22Rv1 (cell line): ENCODE data around the gene MPC1L.

ENCODE experiments used
- ZFX ChIP-seq: fragments of 450-650 bp; IDR thresholded peaks from 2 replicates; pipeline ENCODE4 v1.6.1; 2017; ENCODE audit warnings: antibody characterized with exemption, borderline replicate concordance
- TF ChIP-seq, protein P1 (sequence below): fragments of 450-650 bp; IDR thresholded peaks from 2 replicates; pipeline ENCODE4 v1.5.1; 2017; ENCODE audit warnings: mild to moderate bottlenecking

DNA sequence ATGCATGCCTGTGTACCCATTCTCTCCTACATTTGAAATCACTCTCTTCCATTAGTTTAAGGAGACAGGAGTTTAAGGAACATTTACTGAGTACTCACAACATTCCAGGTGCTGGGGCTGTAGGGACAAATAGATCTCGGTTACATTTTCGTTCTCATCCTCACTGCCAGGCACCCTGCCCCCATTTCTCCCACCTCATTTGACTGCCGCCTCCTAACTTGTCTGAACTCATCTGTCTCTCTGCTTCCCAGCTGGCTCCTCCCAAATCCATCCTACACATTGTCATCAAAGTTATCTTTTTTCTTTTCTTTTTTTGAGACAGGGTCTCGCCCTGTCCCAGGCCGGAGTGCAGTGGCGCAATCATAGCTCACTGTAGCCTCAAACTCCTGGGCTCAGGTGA is 19.8 kb upstream of the MPC1L start:
- TF ChIP-seq, protein P1, sequence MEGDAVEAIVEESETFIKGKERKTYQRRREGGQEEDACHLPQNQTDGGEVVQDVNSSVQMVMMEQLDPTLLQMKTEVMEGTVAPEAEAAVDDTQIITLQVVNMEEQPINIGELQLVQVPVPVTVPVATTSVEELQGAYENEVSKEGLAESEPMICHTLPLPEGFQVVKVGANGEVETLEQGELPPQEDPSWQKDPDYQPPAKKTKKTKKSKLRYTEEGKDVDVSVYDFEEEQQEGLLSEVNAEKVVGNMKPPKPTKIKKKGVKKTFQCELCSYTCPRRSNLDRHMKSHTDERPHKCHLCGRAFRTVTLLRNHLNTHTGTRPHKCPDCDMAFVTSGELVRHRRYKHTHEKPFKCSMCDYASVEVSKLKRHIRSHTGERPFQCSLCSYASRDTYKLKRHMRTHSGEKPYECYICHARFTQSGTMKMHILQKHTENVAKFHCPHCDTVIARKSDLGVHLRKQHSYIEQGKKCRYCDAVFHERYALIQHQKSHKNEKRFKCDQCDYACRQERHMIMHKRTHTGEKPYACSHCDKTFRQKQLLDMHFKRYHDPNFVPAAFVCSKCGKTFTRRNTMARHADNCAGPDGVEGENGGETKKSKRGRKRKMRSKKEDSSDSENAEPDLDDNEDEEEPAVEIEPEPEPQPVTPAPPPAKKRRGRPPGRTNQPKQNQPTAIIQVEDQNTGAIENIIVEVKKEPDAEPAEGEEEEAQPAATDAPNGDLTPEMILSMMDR = no peak
- TF ChIP-seq ZFX = no peak
